ENCODE data around the gene TTC34.

Gene TTC34

GRCh38 chr1:2828586-2829250, 27.2 kb upstream of the TTC34 start:
- no peak for DNase-seq

DNA sequence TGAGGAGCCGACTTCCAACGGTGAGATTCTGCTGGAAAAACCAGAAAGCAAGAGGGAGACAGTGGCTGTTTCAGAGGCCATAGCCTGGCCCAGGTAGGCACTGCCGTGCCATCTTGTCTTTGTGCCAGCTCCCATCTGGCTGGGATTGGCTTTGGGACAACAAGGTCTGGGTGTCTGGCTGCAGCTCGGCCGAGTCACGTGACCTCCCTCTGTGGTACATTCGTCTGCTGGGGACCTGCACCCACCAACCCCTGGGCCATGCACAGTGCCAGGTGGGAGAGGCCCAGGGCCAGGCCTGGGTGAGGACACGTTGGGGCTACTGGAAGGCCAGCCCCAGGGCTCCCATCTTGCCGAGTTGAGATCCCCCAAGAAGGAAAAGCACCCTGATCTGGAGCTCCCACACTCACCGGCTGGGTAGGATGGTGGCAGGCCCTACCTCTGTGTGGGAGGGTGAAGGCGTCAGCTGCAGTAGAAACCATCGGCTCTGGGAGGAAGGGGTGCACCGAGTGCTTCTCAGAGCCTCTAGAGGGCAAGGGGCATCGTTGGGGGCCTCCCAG, 25.3 kb upstream of the TTC34 start:
- no peak for DNase-seq

GRCh38 chr1:2826316-2826715, 24.8 kb upstream of the TTC34 start:
- no peak for DNase-seq

DNA sequence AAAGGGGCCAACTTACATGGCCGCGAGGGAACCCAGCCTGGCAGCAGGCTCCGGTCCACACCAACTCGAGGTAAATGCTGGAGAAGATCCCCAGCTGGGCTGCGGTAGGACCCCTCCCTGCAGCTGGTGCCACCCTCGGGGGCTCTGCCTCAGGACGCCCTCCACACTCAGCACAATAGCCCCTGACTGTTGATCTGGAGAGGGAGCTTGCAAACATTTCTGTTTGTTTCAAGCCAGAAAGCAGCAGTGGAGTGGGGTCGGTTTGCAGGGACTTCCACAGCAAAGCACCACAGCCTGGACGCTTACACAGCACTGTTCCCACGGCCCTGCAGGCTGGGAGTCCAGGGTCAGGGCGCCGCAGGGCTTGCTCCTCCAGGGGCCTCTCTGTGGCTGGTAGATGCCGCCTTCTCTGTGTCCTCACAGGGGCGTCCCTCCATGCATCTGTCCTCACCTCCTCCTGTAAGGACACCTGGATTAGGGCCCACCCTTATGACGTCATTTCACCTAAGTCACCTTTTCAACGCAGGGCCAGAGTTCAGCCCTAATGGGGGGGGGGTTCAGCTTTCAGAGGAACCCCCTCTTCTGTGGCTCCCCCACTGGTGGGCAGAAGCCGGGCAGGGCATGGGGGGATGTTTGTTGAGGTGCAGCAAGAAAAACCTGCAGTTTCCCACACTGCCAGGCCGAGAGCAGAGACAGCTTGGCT, 24.1 kb upstream of the TTC34 start:
- no peak for DNase-seq

GRCh38 chr1:2824999-2825398, 23.5 kb upstream of the TTC34 start:
- no peak for DNase-seq

DNA sequence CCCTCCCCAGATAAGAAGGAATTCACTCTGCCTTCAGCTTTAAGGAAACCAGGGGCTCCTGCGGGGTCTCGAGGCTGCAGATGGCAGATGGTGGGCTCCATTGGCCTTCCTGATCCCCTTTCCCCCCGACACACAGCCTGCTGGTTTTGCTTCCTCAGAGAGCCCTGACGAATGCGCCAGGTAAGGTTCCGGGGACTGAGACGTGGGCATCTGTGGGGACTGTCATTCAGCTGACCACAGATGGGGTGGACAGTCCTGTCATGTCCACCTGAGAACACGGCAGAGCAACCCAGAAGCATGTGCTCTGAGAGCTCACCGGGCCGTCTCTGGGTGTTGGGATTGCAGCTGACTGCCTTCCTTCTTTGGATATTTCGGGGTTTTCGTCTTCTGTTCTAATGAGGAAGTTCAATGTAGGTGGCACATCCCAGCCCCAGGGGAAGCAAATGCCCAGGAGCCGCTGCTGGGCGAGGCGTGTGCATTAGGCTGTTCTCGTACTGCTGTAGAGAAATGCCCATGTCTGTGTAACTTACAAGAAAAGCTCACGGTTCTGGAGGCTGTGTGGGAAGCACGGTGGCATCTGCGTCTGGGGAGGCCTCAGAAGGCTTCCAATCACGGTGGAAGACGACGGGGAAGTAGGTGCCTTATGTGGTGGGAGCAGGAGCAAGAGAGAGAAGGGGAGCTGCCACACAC, 22.6 kb upstream of the TTC34 start:
- no peak for DNase-seq

GRCh38 chr1:2822621-2823145, 21.2 kb upstream of the TTC34 start:
- no peak for DNase-seq

DNA sequence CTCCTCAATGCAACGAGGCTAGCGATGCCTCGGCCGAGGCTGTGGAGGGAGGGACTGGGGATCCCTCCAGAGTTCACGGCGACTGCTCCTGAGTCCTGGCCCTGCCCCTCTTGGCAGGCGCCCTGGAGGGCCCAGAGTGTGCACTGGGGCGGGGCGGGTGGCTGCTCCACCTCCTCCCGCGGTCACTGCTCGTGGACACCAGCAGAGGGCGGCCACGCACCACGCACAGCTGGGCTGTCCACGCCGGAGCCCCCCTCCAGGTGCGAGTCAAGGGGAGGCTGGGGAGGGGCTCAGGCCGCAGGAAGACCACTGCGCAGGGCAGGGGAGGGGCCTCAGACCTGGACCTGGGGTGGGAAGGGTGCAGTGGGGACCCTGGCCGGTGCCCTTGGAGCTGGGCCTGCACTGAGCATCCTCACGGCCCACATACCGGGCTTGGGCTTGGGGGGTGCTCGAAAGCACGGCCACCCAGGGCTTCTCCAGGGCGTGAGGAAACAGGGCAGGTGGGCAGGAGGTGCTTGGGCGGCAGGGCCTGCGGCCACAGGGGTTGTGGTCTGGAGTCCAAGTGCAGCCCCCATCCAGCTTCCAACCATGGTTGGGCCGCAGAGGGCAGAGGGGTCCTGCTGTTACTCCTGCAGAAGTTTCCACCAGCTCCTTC, 20.6 kb upstream of the TTC34 start:
- no peak for DNase-seq

- DNase-seq, result no peak
These were observed 20.0 kb upstream of the TTC34 start for GRCh38 chr1:2821373-2821955.

DNA sequence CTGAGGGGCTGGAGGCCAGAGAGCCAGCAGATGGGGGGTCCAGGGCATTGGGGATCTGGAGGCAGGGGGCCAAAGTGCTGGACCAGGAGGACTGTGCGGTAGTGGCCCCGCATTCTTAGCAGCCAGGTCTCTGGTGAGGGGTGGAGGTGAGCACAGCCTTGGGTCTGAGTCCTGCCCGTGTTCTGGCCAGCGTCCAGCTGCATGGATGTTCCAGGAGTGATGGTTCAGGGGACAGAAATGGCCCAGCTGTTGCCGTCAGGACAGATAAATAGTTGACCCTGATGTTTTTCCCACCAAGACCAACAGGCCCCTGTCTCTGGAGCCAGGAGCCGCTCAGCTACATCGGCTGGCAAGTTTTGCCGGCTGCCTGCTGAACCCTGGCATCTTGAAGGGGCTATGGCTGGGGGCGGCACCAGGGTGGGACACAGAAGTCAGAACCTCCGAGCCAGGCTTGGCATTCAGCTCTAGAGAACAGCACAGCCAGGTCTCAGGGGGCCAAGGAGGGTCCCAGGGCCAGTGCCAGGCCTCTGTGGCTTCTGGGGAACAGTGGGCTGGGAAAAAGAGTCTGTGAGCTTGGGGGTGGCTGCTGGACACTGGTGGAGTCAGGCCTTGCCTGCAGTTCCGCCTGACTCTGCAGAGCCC, 19.4 kb upstream of the TTC34 start:
- no peak for DNase-seq

DNA sequence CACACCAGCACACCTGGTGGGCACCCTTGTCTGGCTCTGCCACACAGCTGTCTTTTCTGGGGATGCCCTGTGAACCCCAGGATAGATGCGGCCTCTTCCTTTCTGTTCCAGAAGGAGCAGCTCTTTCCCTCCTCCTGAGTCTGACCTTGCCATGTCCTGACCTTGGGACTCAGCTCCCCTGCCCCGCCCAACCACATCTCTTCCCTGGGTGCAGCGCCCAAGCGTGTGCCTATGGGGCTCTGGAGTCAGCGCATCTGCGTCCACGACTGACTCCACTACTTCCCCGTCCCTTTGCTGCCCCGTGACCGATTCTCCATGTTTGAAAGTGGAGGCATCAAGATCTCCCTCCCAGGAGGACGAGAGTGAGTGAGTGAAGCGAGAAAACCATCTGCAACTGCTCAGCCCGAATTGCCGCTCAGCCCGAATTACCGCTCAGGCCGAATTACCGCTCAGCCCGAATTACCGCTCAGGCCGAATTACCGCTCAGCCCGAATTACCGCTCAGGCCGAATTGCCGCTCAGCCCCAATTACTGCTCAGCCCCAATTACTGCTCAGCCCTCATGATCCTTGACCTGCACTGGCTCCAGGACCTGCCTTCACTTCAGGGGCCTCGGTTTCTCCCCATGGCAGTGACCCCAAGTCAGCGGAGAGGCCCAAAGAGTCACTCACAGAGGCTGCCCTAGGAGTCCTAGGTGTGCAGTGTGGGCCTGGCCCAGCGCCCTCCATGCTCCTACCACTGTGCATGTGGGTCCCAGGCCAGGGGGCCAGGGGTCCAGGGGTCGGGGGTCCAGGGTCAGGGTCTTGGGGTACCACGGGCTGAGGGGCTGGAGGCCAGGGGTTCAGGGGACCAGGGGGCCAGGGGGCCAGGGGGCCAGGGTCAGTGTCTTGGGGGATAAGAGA, 18.6 kb upstream of the TTC34 start:
- no peak for DNase-seq

DNA sequence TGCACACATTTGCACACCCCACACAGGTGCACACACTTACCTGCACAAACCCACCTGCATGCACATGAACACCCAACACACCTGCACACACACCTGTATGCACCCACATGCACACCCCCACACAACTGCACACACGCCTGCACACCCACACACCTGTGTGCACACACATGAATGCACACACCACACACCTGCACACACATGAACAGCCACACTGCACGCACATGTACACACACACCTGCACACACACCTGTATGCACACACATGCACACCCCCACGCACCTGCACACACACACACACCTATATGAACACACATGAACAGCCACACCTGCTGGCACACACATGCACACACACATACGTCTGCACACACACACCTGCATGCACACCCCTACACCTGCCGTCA, 17.9 kb upstream of the TTC34 start:
- no peak for DNase-seq

- DNase-seq, result no peak
These were observed 16.5 kb upstream of the TTC34 start for GRCh38 chr1:2817784-2818564.

GRCh38 chr1:2816786-2817185, 15.3 kb upstream of the TTC34 start:
- no peak for DNase-seq

GRCh38 chr1:2815551-2815950, 14.1 kb upstream of the TTC34 start:
- no peak for DNase-seq

DNA sequence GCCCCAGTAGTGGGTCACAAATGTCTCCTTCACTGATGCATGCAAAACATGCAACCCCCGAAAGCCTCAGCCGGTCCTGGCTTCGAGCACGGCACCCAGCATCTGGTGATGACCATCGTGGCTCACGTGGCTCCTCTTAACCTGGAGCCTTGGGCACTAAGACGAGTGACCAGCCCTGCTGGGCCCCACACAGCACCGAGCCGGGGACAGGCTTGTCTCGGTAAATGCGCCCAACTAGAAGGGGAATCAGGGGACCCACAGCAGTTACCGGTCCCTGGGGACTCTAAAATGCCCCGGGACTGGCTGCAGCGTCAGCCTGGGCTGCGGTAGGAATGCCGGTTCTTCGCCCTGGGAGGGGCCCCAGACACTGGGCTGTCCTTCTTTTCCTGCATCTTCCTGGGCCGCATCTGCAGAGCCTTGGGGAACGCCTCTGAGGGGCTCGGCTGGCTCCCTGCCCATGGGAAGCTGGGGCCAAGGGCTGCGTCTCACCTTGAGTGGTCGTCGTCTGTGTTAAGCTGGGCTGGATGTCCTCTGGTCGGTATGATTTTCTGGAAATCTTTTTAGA, 13.1 kb upstream of the TTC34 start:
- no peak for DNase-seq

GRCh38 chr1:2812939-2813653, 11.6 kb upstream of the TTC34 start:
- no peak for DNase-seq

GRCh38 chr1:2812136-2812535, 10.6 kb upstream of the TTC34 start:
- DNase-seq, result no peak

GRCh38 chr1:2811533-2811918, 10.0 kb upstream of the TTC34 start:
- DNase-seq, result no peak

All from activated CD4-positive, CD25-positive, alpha-beta regulatory T cell (primary cell).